Ramos (cell line): ENCODE results near the gene CELF3.

ENCODE experiments used
- in situ Hi-C: fragments of 300-500 bp; cut with MboI; formaldehyde crosslinking; loops from one replicate; pipeline ENCODE4 v1.14.3; 2022; ENCODE audit warnings: low sequenced_read_pairs; ENCODE audit not compliant: unreplicated experiment

CELF3 gene

GRCh38 chr1:151721788-151722510 lies 5.3 kb upstream of the CELF3 start:
- in situ Hi-C loops, result no loop called here

- in situ Hi-C loops, result no loop called here
Measured at GRCh38 chr1:151720974-151721787, 4.6 kb upstream of the CELF3 start, which contains the start of gene RIIAD1. Gene RIIAD1 (plus strand): TSS chr1:151721522. CDS start chr1:151721537, 15 bp downstream.

GRCh38 chr1:151720554-151720953 lies 4.0 kb upstream of the CELF3 start:
- in situ Hi-C loops, result no loop called here

- in situ Hi-C loops, result no loop called here
Measured at GRCh38 chr1:151720125-151720524, 3.5 kb upstream of the CELF3 start.

GRCh38 chr1:151718666-151719065 lies 2.1 kb upstream of the CELF3 start:
- in situ Hi-C loops, result no loop called here

- in situ Hi-C loops, result no loop called here
Measured at GRCh38 chr1:151718011-151718431, 1.4 kb upstream of the CELF3 start.

- in situ Hi-C loops, result no loop called here
Measured at GRCh38 chr1:151716405-151716762, 219 bp downstream of the CELF3 start.

GRCh38 chr1:151715726-151716404 lies 738 bp downstream of the CELF3 start:
- in situ Hi-C loops, result no loop called here

GRCh38 chr1:151714820-151715725 lies 1.5 kb downstream of the CELF3 start:
- in situ Hi-C loops, result no loop called here

GRCh38 chr1:151713874-151714273 lies 2.7 kb downstream of the CELF3 start:
- in situ Hi-C loops, result no loop called here

- in situ Hi-C loops, result no loop called here
Measured at GRCh38 chr1:151713044-151713443, 3.6 kb downstream of the CELF3 start.

- in situ Hi-C loops, result no loop called here
Measured at GRCh38 chr1:151711951-151712350, 4.7 kb downstream of the CELF3 start.

- in situ Hi-C loops, result no loop called here
Measured at GRCh38 chr1:151711044-151711800, 5.4 kb downstream of the CELF3 start.

- in situ Hi-C loops, result no loop called here
Measured at GRCh38 chr1:151710187-151710840, 6.3 kb downstream of the CELF3 start.

GRCh38 chr1:151708891-151709290 lies 7.7 kb downstream of the CELF3 start:
- in situ Hi-C loops, result no loop called here

GRCh38 chr1:151707541-151708065 lies 9.0 kb downstream of the CELF3 start:
- in situ Hi-C loops, result no loop called here

GRCh38 chr1:151706464-151707415 lies 9.9 kb downstream of the CELF3 start:
- in situ Hi-C loops, result no loop called here
